HG03342 (cell line): ENCODE measurements around the gene PAK5.
"Not testable (repeated sequence)": the region's sequence is repeated elsewhere in the genome, so short reads cannot be mapped to it uniquely, and the experiment has no call there.

ENCODE experiments used
- ATAC-seq: cut with Tn5 transposase; IDR thresholded peaks from one replicate; pipeline ENCODE4 v1.9.1; 2021; ENCODE audit warnings: mild to moderate bottlenecking, moderate library complexity; ENCODE audit not compliant: unreplicated experiment

The PAK5 gene

GRCh38 chr20:9686455-9686854 lies 152.4 kb downstream of the PAK5 start:
- ATAC-seq: no peak

- ATAC-seq: no peak
Observed at GRCh38 chr20:9686001-9686400, 152.9 kb downstream of the PAK5 start.

- ATAC-seq: no peak
Observed at GRCh38 chr20:9685011-9685410, 153.9 kb downstream of the PAK5 start.

GRCh38 chr20:9677100-9677623 lies 161.7 kb downstream of the PAK5 start:
- no peak for ATAC-seq

GRCh38 chr20:9672981-9673380 lies 165.9 kb downstream of the PAK5 start:
- ATAC-seq: no peak

GRCh38 chr20:9672027-9672426 lies 166.8 kb downstream of the PAK5 start:
- no peak for ATAC-seq

GRCh38 chr20:9668381-9668780 lies 170.5 kb downstream of the PAK5 start:
- no peak for ATAC-seq

GRCh38 chr20:9663423-9663822 lies 175.5 kb downstream of the PAK5 start:
- ATAC-seq: no peak

- no peak for ATAC-seq
Observed at GRCh38 chr20:9660236-9660868, 178.5 kb downstream of the PAK5 start.

GRCh38 chr20:9647741-9648140 lies 191.1 kb downstream of the PAK5 start:
- no peak for ATAC-seq

- no peak for ATAC-seq
Observed at GRCh38 chr20:9646375-9646774, 192.5 kb downstream of the PAK5 start.

- no peak for ATAC-seq
Observed at GRCh38 chr20:9642882-9643281, 196.0 kb downstream of the PAK5 start.

GRCh38 chr20:9641499-9642000 lies 197.3 kb downstream of the PAK5 start:
- not testable (repeated sequence) for ATAC-seq

- no peak for ATAC-seq
Observed at GRCh38 chr20:9637889-9638288, 201.0 kb downstream of the PAK5 start.

GRCh38 chr20:9635750-9636149 lies 203.1 kb downstream of the PAK5 start:
- no peak for ATAC-seq

- ATAC-seq: no peak
Observed at GRCh38 chr20:9634327-9634726, 204.5 kb downstream of the PAK5 start.

- ATAC-seq: no peak
Observed at GRCh38 chr20:9632991-9633390, 205.9 kb downstream of the PAK5 start.

GRCh38 chr20:9632265-9632664 lies 206.6 kb downstream of the PAK5 start:
- ATAC-seq: no peak

GRCh38 chr20:9630554-9630953 lies 208.3 kb downstream of the PAK5 start:
- ATAC-seq: no peak

GRCh38 chr20:9629831-9630230 lies 209.0 kb downstream of the PAK5 start:
- ATAC-seq: no peak

- no peak for ATAC-seq
Observed at GRCh38 chr20:9628589-9628988, 210.3 kb downstream of the PAK5 start.

GRCh38 chr20:9628141-9628540 lies 210.7 kb downstream of the PAK5 start:
- no peak for ATAC-seq

- no peak for ATAC-seq
Observed at GRCh38 chr20:9627219-9627618, 211.7 kb downstream of the PAK5 start.
